ENCODE results near the gene FTO.
"Not testable (repeated sequence)": the region's sequence is repeated elsewhere in the genome, so short reads cannot be mapped to it uniquely, and the experiment has no call there.

The FTO gene

DNA sequence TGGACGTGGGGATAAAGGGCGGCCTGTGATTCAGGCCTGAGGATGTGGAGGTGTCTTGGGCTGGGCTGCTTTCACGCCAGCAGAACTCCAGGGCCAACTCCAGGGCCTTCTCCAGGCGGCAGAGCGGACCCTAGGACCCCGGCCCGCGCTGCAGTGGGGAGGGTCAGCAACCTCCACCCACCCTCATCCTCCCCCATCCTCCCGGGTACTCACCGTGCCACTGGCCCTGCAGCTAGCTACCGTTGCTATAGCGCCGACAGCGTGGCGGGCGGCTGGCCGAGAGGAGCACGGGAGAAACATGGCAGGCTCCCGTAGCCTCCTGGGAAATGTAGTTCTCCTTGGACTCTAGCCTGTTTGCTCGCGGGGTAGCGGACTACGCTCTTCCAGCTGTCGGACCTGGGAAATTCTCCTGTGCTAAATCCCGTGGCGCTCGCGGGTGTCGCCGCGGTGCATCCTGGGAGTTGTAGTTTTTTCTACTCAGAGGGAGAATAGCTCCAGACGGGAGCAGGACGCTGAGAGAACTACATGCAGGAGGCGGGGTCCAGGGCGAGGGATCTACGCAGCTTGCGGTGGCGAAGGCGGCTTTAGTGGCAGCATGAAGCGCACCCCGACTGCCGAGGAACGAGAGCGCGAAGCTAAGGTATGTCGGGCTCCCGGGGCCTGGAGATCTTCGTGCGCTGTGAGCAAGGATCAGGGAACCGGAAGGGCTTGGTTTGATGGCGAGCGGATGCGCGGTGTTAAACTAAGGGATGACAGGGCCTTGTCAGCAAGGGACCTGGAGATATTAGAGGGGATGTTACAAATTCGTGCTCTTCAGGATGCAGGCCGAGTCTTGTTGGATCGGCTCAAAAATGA is at the start of gene FTO, which contains the start of gene RPGRIP1L:
Gene FTO (plus strand): TSS at position 567 of the 855 bp plus-strand sequence.
Gene RPGRIP1L (minus strand): TSS at position 270 of the 855 bp plus-strand sequence. CDS start 3,136 bp downstream, outside the sequence.
- DNase-seq: peak; percentile 74 to 100 (median 98)

DNA sequence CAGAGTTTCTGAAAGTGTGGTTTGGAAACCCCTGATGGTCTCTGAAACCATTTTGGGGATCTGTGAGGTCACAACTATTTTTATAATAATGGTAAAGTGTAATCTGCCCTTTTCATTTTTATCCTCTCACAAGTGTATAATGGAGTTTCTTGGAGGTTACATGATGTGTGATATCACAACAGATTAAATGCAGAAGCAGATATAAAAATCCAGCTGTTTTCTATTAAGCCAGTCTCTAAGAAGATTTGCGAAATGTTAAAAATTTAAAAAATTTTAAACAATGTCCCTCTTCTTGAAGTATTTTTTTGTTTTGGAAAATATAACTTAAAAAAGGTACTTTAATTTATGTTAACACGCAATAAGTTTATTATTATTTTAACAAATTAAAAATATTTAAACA is 49.0 kb upstream of the FTO start:
- no peak for DNase-seq

DNA sequence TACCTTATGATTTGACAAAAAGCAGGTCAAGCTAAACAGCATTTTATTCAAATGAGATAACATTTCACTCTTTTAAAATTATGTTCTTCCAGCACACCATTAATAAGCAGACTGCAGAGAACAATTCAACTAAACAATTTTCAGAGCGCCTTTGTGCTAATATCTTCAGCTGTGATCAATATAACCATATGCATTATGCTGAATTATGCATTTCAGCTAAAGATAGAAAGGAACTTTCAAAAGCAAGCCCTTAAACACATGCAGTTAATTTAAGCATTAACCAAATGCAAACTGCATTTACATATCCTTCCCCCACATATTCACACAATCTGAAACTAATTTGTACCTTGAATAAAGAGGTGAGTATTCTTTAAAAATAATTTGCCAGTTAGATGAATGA is 41.9 kb upstream of the FTO start:
- DNase-seq: peak in 1 of 51 donors; percentile 14

DNA sequence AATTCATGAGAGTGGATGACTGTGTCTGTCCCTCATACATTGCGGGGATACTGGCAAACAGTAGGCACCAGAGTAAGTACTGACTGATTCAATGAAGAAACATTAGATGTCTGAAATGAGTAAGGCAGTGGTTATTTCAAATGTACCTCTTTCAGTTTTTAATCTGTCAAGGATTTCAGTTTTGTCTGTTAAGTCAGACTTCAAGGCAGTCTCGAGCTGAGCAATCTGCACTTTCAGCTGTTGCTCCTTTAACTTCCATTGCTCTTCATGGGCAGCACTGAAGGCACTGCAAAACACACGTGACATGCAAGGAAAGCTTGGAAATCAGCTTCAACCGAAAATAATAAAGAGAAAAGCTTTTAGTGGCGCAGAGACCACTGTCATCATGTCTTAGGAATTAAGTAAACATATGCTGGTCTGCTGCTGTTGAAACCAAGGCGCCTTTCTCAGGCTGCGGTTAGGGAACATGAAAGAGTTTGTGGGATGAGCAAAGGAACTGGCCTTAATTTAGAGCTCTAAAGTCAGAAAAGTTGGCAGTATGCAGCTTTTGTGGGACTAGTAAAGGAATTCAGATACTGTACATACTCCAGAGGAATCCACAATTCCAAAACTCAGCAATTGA is 39.1 kb upstream of the FTO start:
- DNase-seq: no peak

DNA sequence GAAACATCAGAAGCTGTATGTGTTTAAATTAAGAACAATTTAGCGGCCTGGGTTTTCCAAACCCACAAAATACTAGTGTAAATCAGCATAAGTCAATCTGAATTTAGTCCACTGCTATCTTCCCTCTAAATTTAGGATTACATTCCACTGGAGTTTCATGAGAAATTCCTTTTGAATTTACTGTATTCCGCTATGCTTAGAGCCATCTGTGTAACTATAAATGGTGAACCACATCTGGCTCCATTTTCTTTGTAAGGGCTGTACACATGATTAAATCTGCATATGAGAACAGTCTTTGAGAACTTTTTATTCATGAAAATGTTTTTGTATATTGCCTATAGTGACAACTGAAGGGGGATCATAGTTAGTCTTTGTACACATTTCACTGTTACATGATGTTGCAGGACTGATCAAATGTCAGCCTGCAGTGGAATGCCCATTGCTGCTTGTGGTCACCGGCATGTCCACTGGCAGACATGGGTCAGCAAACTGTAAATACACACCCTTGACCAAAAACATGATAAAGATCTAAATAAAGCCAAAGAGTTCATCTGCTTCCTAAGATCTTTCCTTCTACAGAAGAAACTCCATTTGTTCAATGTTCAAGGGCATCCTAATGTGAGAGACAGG is 37.1 kb upstream of the FTO start:
- no peak for DNase-seq

DNA sequence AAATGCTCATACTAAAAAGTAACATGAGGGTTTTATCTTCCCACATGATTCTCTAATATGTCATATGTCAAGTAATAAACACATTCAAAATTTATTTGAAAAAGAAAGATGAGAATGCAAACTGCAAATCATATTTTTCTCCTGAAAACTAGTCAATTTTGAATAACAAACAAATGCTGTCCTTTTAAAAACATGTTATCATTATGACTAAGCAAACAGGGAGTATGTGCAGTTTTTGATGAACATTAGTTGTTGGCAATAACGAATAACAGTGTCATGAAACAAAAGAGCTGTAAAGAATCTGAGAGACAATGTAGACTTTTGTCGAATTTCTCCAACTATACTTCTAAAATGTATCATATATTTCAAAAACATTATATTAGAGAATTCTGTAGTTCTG is 35.1 kb upstream of the FTO start:
- DNase-seq: no peak

DNA sequence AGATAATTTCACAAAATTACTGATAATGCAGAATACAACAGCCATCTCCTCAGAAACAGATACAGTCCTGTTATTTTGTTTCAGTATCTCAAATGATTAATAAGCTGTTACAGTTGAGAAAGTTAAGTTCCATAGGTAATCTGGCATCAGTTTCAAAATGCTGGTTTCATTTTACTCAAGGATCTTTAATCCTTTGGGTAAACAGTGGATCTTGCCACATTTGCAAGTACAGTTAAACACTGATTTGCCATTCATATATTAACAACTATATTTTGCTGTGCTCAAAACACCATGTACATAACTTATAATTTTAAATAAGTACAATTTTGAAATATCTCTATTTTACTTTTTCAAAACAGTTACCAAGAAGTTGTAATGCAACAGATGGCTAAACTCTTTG is 31.5 kb upstream of the FTO start:
- no peak for DNase-seq

DNA sequence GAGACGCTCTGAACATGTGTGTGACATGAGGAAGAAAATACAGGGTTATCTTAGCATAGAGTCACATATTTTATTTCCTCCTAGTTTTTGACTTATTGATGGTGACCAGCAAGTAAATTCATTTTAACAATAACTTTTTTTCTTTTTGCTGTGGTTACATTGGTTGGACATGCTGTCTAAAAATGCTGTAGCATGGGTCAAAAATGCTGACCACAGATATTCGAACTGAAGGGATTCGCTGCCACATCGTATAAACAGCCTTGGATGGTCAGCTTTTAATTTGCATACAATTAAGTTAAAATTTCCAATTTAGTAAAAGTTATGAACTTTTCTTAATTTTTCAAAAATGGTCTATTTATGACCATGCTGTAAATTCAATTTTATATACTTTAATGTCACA is 30.8 kb upstream of the FTO start:
- no peak for DNase-seq

DNA sequence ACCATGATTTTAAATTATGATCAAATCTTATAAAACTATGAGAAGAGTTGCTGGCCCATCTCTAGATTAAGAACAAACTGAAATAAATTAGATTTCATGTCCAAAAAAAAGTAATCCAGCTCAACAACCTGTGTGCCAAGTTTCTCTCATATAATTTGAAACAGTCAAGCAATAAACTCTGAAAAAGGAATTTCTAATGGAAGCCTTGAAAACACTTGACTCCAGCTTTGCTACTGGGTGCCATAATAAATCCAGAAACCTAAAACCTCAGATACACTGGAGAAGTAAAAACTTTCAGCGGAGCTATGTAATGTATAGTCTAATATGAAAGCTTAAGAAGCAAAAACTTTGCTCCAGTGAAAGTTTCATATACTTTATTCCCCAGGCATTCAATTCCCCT is 25.8 kb upstream of the FTO start:
- no peak for DNase-seq

DNA sequence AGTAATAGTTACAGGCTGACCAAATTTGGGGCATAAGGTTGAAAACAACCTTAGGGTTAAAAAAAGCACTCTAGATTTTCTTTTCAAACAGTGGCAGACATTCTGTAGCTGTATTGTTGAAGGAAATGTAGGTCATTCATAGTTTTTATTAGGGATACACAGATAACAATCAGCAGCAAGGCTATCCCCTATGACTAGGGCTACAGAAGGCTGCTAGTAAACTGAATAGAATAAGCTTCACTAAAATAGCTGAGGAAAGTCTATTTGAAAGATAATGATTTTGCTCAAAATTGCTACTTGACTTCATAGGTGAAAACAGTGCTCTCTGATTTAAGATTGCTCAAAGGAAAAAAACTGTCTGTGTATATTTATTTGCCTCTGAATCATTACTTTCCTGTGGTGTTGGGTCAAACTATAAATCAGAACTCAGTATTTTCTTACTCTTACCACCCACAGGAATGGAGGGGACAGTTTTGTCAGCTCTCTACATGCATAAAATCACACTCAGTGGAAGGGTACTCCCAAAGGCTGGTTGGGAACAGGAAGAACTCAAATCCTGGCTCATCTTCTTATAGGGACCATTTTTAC is 25.1 kb upstream of the FTO start:
- no peak for DNase-seq

DNA sequence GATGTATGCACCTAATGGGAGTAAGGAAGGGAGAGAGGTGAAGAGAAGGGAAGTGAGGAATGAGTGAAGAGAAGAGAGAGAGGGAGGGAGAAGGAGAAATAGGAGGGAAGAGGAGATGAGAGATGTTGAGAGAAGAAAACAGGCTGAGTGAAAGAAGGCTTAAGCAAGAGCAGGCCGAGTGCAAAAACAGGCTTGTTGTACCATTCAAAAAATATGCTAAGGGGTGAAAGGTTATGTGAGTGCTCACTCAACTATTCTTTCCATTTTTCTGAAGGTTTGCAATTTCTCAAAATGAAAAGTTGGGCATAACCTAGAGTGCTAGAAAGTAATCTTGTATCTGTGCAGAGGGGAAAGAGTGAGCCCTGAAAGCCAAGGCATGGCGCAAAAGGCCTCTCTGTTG is 23.2 kb upstream of the FTO start:
- DNase-seq: no peak

DNA sequence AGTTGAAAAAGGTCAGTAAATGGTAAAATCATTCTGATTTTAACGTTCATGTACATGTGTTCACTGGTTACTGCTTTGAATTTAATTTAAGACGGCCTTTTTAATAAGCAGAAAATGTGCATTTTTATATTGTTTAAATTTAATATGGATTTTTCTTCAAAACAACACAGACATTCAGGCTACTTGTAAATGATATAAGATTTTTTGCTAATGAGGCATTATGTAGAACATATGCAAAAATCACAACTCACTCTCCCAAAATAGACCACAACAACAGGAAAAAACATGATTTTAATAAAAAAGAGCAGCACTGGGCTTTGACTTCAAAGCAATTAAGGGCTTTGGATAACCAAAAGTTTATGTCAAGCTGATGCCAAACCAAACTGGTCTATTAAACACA is 22.6 kb upstream of the FTO start:
- no peak for DNase-seq

DNA sequence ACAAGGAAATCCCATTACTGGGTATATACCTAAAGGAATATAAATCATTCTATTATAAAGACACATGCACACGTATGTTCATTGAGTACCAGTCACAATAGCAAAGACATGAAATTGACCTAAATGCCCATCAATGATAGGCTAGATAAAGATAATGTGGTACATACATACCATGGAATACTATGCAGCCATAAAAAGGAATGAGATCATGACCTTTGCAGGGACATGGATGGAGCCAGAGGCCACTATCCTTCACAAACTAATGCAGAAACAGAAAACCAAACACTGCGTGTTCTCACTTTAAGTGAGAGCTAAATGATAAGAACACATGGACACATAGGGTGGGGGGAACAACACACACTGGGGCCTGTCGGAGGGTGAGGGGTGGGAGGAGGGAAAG is 18.6 kb upstream of the FTO start:
- not testable (repeated sequence) for DNase-seq

DNA sequence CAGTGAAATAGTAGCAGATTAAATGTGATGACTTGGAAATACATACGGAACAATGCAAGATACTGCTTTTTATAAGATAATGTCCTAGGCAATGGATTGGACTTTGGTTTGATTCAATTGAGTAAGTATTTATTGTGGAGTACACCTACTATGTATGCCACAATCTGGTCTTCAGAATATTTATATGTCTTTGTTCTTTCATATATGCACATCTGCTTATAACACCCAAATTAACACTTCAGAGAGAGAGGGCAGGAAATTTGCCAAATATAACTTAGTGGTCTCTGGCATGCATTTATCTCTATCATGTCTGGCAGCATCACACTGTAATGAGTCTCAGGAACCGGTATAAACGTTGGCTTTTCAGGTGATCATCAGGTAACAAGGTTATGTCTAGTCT is 17.2 kb upstream of the FTO start:
- no peak for DNase-seq

DNA sequence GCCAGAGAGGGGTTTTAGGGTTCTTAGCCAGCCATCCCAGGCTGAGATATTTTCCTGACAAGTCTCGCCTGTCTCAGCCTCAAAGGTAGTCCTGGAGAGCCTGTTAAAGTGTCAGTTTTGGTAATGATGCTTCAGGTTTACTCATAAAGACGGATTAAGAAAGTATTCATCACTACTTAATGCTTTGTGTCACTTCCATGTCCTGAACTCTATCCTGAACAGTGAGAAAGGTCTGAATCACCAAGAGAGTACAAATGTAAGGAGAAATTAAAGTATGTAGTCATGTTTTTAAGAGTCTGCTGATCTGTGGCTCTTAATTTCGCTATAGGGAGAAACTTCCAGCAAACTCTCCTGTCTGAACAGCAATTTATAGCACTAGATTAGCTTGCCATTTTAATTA is 14.3 kb upstream of the FTO start:
- DNase-seq: no peak

DNA sequence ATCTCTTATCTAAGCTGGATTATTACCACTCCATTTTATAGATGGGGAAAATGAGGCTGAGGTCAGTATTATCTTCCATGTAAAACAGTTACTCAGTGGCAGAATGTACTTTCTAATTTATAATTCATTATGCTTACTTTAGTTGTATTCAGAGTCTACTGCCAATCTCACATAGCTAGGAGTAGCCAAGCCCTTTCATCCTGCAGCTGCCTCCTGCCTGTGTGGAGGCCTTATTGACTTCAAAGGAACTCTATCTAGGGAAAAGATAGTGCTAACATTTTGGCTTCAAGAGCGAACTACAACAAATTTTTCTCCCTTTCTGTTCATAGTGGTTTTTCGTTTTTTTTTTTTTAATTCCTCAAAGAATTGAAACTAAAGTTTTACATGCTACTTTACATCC is 13.2 kb upstream of the FTO start:
- DNase-seq: no peak

DNA sequence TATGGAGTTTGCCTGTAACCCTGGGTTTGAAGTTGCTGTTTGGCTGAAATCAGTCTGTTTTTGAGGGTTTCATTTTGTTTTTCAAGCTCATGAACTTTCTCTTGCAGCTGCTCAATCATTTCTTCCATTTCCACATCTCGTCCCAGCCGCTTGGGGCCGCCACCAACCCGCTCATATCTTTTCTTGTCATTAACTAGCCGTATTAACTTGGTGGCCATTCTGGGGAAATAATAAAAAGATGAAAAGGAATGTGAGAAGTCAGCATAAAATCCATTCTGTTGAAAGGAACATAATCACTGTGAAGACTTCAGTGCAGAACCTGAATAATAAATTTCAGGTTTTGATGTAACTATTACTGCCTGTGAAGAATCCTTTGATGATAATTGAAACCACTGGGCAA is 11.8 kb upstream of the FTO start:
- no peak for DNase-seq

DNA sequence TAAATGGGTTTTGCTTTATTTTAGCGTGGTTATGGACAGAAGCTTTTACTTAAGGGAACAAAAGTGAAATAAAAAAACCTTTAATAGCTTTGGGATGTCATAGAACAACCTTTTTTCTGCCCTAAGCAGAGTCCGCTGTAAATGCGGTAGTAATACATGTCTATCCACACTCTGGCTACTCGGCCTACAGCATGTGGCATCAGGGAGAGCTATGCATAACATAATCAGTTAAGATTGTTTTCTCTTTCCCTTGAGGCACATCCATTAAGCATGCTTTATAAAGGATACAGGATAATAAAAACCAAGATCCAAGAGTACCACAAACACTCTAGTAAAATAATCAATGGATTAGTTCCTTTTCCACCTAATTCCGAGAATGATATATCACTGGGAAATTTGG is 10.6 kb upstream of the FTO start:
- no peak for DNase-seq

DNA sequence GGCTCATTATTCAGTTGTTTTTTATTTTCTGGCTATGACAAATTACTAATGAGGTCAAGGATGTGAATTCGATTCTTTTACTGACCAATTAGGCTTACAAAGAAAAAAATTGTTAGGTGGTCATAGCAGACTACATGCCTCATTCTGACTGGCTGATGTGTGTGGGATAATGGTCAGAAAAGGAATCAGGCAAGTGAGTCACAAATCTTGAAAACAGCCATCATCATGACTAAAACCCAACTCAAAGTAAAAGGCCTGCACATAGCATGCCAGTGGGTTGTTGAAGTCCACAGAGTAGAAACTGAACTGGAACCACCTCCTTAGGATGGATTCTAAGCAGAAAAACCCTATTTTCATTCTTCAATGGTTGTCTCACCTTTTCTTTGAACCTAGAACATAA is 8.9 kb upstream of the FTO start:
- DNase-seq: no peak

DNA sequence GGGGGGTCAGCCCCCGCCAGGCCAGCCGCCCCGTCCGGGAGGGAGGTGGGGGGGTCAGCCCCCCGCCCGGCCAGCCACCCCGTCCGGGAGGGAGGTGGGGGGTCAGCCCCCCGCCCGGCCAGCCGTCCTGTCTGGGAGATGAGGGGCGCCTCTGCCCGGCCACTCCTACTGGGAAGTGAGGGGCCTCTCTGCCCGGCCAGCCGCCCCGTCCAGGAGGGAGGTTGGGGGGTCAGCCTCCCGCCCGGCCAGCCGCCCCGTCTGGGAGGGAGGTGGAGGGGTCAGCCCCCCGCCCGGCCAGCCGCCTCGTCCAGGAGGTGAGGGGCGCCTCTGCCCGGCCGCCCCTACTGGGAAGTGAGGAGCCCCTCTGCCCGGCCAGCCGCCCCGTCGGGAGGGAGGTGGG is 5.7 kb upstream of the FTO start:
- not testable (repeated sequence) for DNase-seq

DNA sequence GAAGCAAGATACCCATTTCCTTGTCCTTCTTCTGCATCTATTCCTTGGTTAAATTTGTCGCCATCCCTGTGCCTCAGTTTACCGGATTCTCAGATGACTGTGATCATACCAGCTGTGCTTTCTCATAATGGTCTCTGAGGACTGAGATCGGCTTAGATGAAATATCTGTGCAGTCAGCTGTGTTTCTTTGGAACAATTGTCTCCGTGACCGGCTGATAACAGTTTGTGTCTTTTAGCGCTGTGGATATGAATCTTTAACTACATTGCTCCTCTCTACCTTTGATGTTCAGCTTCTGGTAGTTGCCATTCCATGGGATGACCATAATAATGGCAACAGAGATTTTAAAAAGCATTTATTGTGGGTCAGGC is 473 bp downstream of the FTO start:
- no peak for DNase-seq

DNA sequence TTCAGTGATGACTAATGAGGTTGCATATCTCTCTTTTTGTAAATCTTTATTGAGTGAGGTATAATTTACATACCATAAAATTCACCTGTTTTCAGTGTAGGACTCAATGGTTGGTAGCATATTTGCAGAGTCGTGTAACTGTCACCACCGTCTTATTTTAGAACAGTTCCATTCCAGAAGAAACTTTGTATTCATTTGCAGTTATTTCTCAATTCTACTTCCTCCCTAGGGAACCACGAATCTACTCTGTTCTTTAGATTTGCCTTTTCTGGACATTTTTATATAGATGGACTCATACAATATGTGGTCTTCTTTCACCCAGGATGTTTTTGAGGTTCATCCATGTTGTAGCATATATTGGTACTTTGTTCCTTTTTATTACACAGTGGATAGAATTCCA is 3.7 kb downstream of the FTO start:
- DNase-seq: no peak

Data from hypothalamus (tissue), 51 donors.